AG09309 (cell line): ENCODE results near the gene SOX6.
A peak's percentile ranks its signal among the peaks of the same experiment; 100 is the strongest.

Experiments
- DNase-seq: peaks from one replicate; pipeline ENCODE4 v3.0.0-alpha.2; 2010; ENCODE audit warnings: low read depth
- H3K4me3 ChIP-seq: 2 replicates; pipeline ENCODE4 v1.5.1; 2011; ENCODE audit warnings: mild to moderate bottlenecking, low read depth, low read length, moderate library complexity; ENCODE audit not compliant: control insufficient read depth
- TF ChIP-seq, protein P1 (sequence below): IDR thresholded peaks from 2 replicates; pipeline ENCODE4 v1.5.1; 2011; ENCODE audit warnings: mild to moderate bottlenecking, low read depth, low read length, inconsistent platforms; ENCODE audit not compliant: insufficient read depth, control insufficient read depth; ENCODE audit errors: missing control alignments

Gene SOX6

GRCh38 chr11:15941206-15941770 lies 415.1 kb downstream of the SOX6 start:
- TF ChIP-seq, protein P1, sequence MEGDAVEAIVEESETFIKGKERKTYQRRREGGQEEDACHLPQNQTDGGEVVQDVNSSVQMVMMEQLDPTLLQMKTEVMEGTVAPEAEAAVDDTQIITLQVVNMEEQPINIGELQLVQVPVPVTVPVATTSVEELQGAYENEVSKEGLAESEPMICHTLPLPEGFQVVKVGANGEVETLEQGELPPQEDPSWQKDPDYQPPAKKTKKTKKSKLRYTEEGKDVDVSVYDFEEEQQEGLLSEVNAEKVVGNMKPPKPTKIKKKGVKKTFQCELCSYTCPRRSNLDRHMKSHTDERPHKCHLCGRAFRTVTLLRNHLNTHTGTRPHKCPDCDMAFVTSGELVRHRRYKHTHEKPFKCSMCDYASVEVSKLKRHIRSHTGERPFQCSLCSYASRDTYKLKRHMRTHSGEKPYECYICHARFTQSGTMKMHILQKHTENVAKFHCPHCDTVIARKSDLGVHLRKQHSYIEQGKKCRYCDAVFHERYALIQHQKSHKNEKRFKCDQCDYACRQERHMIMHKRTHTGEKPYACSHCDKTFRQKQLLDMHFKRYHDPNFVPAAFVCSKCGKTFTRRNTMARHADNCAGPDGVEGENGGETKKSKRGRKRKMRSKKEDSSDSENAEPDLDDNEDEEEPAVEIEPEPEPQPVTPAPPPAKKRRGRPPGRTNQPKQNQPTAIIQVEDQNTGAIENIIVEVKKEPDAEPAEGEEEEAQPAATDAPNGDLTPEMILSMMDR: peak; percentile 72
- DNase-seq: no peak
- no peak overlapping the region for H3K4me3 ChIP-seq

- DNase-seq: no peak
- H3K4me3 ChIP-seq: no peak overlapping the region
- TF ChIP-seq, protein P1: no peak
These were observed 415.7 kb downstream of the SOX6 start for GRCh38 chr11:15940462-15941205.

GRCh38 chr11:15938983-15939382 lies 417.4 kb downstream of the SOX6 start:
- no peak overlapping the region for H3K4me3 ChIP-seq
- TF ChIP-seq, protein P1: no peak

DNA sequence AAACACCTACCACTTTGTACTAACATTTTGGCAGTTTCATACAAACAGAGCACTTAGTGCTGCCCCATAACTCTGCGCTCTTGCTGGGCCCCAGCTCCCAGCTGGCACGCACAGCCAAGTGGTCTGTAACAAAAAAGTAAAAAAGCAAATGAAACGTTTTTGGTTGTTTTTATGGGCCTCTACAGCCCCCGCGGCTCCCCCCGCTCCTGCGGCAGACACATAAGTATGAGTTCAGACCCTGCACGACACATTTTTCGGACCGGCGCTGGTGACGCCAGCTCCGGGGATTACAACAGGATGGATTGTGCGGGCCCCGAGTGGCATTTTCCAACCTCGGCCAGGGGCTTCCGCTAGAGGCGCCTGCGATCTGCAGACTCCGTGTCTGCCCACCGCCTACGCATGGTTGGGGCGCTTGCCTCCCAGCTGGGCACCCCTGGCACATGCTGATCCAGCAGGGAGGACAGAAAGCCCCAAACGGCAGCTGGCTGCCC lies 418.2 kb downstream of the SOX6 start:
- TF ChIP-seq, protein P1: no peak
- DNase-seq: no peak
- H3K4me3 ChIP-seq: no peak overlapping the region

More at GRCh38 chr11:15938983-15939382, 417.4 kb downstream of the SOX6 start:
- no peak for DNase-seq

- H3K4me3 ChIP-seq: no peak overlapping the region
- no peak for DNase-seq
- TF ChIP-seq, protein P1: no peak
These were observed 418.7 kb downstream of the SOX6 start for GRCh38 chr11:15937601-15938120.

- H3K4me3 ChIP-seq: no peak overlapping the region
- DNase-seq: no peak
- TF ChIP-seq, protein P1: no peak
These were observed 420.3 kb downstream of the SOX6 start for GRCh38 chr11:15936011-15936410.
